GM12878 (cell line): ENCODE measurements around the gene DYNC1I1. TPM values are rescaled to one million over a fixed set of nuclear protein-coding genes. Genes with fewer than 3 reads are reported as not detected.

Experiments used
- ATAC-seq: fragments of 200-7000 bp; cut with Tn5 transposase; 3 replicates; pipeline ENCODE4 v1.9.1; 2020; ENCODE audit warnings: mild to moderate bottlenecking, moderate library complexity
- BruUV-seq: library from RNA; stranded (reverse); fragments of 400-500 nt; replicated peaks from 2 replicates; lab custom pipeline; 2021; lab: Mats Ljungman, UMichigan
- CTCF ChIA-PET: fragments of 300-600 bp; sonication (Branson Sonifier 250); formaldehyde crosslinking; extraction: SDS; loops from one replicate; lab custom pipeline; 2021; ENCODE audit warnings: inconsistent platforms; lab: Yijun Ruan, JAX
- POLR2A ChIA-PET: fragments of 350-600 bp; formaldehyde crosslinking; extraction: SDS; loops from one replicate; lab custom pipeline; 2021; ENCODE audit warnings: inconsistent platforms; lab: Charles Lee
- RAD21 ChIA-PET: fragments of 300-600 bp; sonication (Branson Sonifier 250); formaldehyde crosslinking; loops from one replicate; lab custom pipeline; 2023; ENCODE audit warnings: antibody characterized with exemption; ENCODE audit not compliant: unreplicated experiment; lab: Charles Lee
- SMC1A ChIA-PET: fragments of 300-600 bp; sonication (Branson Sonifier 250); formaldehyde crosslinking; loops from one replicate; lab custom pipeline; 2023; ENCODE audit not compliant: unreplicated experiment, uncharacterized antibody; lab: Charles Lee
- DNase-seq: peaks from one replicate; pipeline ENCODE4 v3.0.0-alpha.2; 2011; ENCODE audit warnings: low read depth, low spot score
- FAIRE-seq: peaks from 3 replicates; lab custom pipeline; 2011; peaks lifted over from hg19 to GRCh38; lab: Jason Lieb, UNC
- H2AFZ ChIP-seq: 2 replicates; pipeline ENCODE4 v1.6.0; 2011; ENCODE audit warnings: low read depth, low read length, control low read depth; ENCODE audit not compliant: control insufficient read depth
- H3K27ac ChIP-seq: 2 replicates; pipeline ENCODE4 v1.5.1; 2011; ENCODE audit warnings: control low read depth; ENCODE audit not compliant: control insufficient read depth, insufficient read depth
- H3K27me3 ChIP-seq, 2 experiments: replicated peaks in 1 of 2; 2 replicates each; pipeline versions ENCODE4 v1.6.0 to v1.6.1; 2011; ENCODE audit warnings: low read length in 1 of 2; ENCODE audit not compliant: control insufficient read depth in 2 of 2, insufficient read depth in 2 of 2
- H3K36me3 ChIP-seq, 2 experiments: 2 replicates each; pipeline ENCODE4 v1.5.1; 2011; ENCODE audit warnings: low read length in 1 of 2; ENCODE audit not compliant: control insufficient read depth in 2 of 2, insufficient read depth in 2 of 2
- H3K4me1 ChIP-seq: 2 replicates; pipeline ENCODE4 v1.6.1; 2011; ENCODE audit warnings: mild to moderate bottlenecking, low read length, moderate library complexity, mixed read lengths; ENCODE audit not compliant: control insufficient read depth, insufficient read depth
- H3K4me2 ChIP-seq: 2 replicates; pipeline ENCODE4 v1.6.0; 2011; ENCODE audit warnings: control low read depth; ENCODE audit not compliant: control insufficient read depth, insufficient read depth
- H3K4me3 ChIP-seq: fragments of 200-600 bp; sonication (generic); 2 replicates; pipeline ENCODE4 v1.5.1; 2016
- H3K79me2 ChIP-seq: 2 replicates; pipeline ENCODE4 v1.6.0; 2011; ENCODE audit warnings: low read length; ENCODE audit not compliant: control insufficient read depth, insufficient read depth
- H3K9ac ChIP-seq: 2 replicates; pipeline ENCODE4 v1.8.0; 2011; ENCODE audit warnings: low read length, control low read depth, mixed read lengths; ENCODE audit not compliant: control insufficient read depth, insufficient read depth
- H3K9me3 ChIP-seq: replicated peaks from 3 replicates; pipeline ENCODE4 v1.5.1; 2011; ENCODE audit warnings: mild to moderate bottlenecking, low read length; ENCODE audit not compliant: control insufficient read depth, insufficient read depth
- H4K20me1 ChIP-seq: 2 replicates; pipeline ENCODE4 v1.6.0; 2011; ENCODE audit not compliant: control insufficient read depth, insufficient read depth
- CHD2 ChIP-seq: IDR thresholded peaks from 2 replicates; pipeline ENCODE4 v1.6.1; 2011; ENCODE audit warnings: low read depth, low read length, improper control_type of control experiment, borderline replicate concordance
- EP300 ChIP-seq, 2 experiments: fragments of 150-350 bp in 1 of 2; IDR thresholded peaks; 2 replicates each; pipeline ENCODE4 v1.6.1; 2011 to 2012; ENCODE audit warnings: low read depth in 2 of 2, low read length in 2 of 2, borderline replicate concordance in 1 of 2, improper control_type of control experiment in 1 of 2, inconsistent platforms in 1 of 2; ENCODE audit not compliant: control insufficient read depth in 1 of 2
- JUNB ChIP-seq: IDR thresholded peaks from 2 replicates; pipeline ENCODE4 v1.6.1; 2016; ENCODE audit warnings: antibody characterized with exemption, mild to moderate bottlenecking
- POLR2AphosphoS5 ChIP-seq: IDR thresholded peaks from 2 replicates; pipeline ENCODE4 v1.6.1; 2011; ENCODE audit warnings: mild to moderate bottlenecking, low read length, inconsistent platforms
- SIN3A ChIP-seq: IDR thresholded peaks from 2 replicates; pipeline ENCODE4 v1.6.1; 2012; ENCODE audit warnings: low read depth, low read length, improper control_type of control experiment
- SMC3 ChIP-seq: IDR thresholded peaks from 2 replicates; pipeline ENCODE4 v1.6.1; 2011; ENCODE audit warnings: low read length, improper control_type of control experiment, borderline replicate concordance
- SREBF1 ChIP-seq: IDR thresholded peaks from 2 replicates; pipeline ENCODE4 v1.6.1; 2012; ENCODE audit warnings: mild to moderate bottlenecking, low read length
- STAT1 ChIP-seq: fragments of 450-650 bp; conservative IDR thresholded peaks from 2 replicates; pipeline ENCODE4 v1.6.1; 2014; ENCODE audit warnings: antibody characterized with exemption, mild to moderate bottlenecking
- ZNF622 ChIP-seq: fragments of 450-650 bp; IDR thresholded peaks from 2 replicates; pipeline ENCODE4 v1.6.1; 2017; ENCODE audit warnings: mild to moderate bottlenecking, inconsistent platforms
- WGBS: methylation state at CpG from one replicate; pipeline ENCODE4 v1.1.6; 2016; ENCODE audit warnings: low lambda C conversion rate; ENCODE audit not compliant: insufficient replicate concordance, insufficient coverage; ENCODE audit errors: missing lambda C conversion rate; 5-methylcytosine and 5-hydroxymethylcytosine counted together
- in situ Hi-C: fragments of 300-500 bp; cut with MboI; formaldehyde crosslinking; loops from 9 replicates; pipeline ENCODE4 v1.14.3; 2018; ENCODE audit warnings: mixed read lengths
- intact Hi-C: fragments of 100-400 bp; cut with micrococcal nuclease; formaldehyde crosslinking; loops from one replicate; pipeline ENCODE4 v1.14.2; 2022; ENCODE audit not compliant: unreplicated experiment
- polyA plus RNA-seq, 11 experiments: library from polyadenylated mRNA; depleted of rRNA in 4 of 11; unstranded in 6 of 11; stranded (reverse) in 5 of 11; fragments of >200 nt; fragmentation: Nextera tagmentation in 4 of 11; fragmentation: Illumina TruSeq in 1 of 11; extraction: Ambion mirVana in 4 of 11; extraction: Trizol in 1 of 11; gene quantifications; 1 replicate in 1 of 11; 2 replicates in 10 of 11; pipeline versions ENCODE4 v1.2.1 to v1.2.3, GENCODE V29; 2011 to 2016; ENCODE audit warnings: inconsistent platforms in 2 of 11, missing spikeins in 2 of 11, low read depth in 1 of 11
- total RNA-seq, 4 experiments: library from RNA; depleted of rRNA in 3 of 4; stranded (reverse); fragments of >200 nt in 3 of 4; fragmentation: Illumina TruSeq in 1 of 4; extraction: Trizol in 1 of 4; gene quantifications; 2 replicates each; pipeline versions ENCODE4 v1.2.1 to v1.2.3, GENCODE V29; 2013 to 2021
- TF ChIP-seq, protein P1 (sequence below): IDR thresholded peaks from 2 replicates; pipeline ENCODE4 v1.6.1; 2011; ENCODE audit warnings: mild to moderate bottlenecking, low read depth, low read length, moderate library complexity; ENCODE audit not compliant: insufficient replicate concordance
- TF ChIP-seq, protein P2 (sequence below): fragments of 450-650 bp; formaldehyde crosslinking; IDR thresholded peaks from 2 replicates; pipeline ENCODE4 v1.4.0; 2022; ENCODE audit warnings: mild to moderate bottlenecking, moderate library complexity
- TF ChIP-seq, protein P3 (sequence below): IDR thresholded peaks from 2 replicates; pipeline ENCODE4 v1.6.1; 2012; ENCODE audit warnings: improper control_type of control experiment, low read depth, low read length; ENCODE audit not compliant: insufficient replicate concordance
- TF ChIP-seq, protein P4 (sequence below): IDR thresholded peaks from 2 replicates; pipeline ENCODE4 v1.6.1; 2012; ENCODE audit warnings: low read depth, low read length, improper control_type of control experiment
- TF ChIP-seq, protein P5 (sequence below): IDR thresholded peaks from 2 replicates; pipeline ENCODE4 v1.6.1; 2012; ENCODE audit warnings: low read depth, low read length, improper control_type of control experiment

Gene DYNC1I1
- total and polyA plus RNA-seq, 10 of the 15 experiments (the other 5 are each of a cell fraction or from before 2014, with no cell fraction given), result 0.05 to 0.91 (median 0.14) TPM; not detected in 3

DNA sequence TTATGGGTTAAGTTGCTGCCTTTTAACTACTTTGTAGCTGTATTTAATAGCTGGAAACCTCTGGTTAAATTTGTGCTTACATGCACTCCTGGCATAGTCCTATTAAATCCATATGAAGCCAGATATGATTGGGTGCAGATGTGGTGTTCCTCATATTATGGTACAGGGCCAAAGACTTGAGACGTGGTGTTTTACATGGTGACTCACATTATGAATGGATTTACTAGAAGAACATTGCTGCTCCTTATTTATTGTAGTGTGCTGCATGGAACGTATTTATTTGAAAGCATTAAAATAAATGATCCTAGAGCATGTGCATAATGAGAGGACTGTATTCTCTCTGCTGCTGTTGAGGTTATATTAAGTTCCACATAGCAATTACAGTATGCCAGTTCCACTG is 325.5 kb downstream of the DYNC1I1 start:
- Histone ChIP-seq H3K4me1 (no peaks in the 10 kb centered on the region), H2AFZ (no peak overlapping the region), H3K27me3 (no peaks in the 10 kb centered on the region), H3K36me3 (no peaks in the 10 kb centered on the region), H4K20me1 (no peaks in the 10 kb centered on the region), H3K27ac (no peak overlapping the region), H3K4me2 (no peak overlapping the region), H3K79me2 (no peaks in the 10 kb centered on the region), H3K9me3 (no peaks in the 10 kb centered on the region), H3K9ac (no peak overlapping the region), H3K4me3 (no peak overlapping the region)
- POLR2A ChIA-PET, result no interaction called here
- ATAC-seq (no peak), DNase-seq (no peak), FAIRE-seq (no peak)
- SMC1A ChIA-PET, result no interaction called here
- intact Hi-C loops, result no loop called here
- RAD21 ChIA-PET, result no interaction called here
- CTCF ChIA-PET, result no interaction called here
- no TSS peak for BruUV-seq
- 0% methylated on average over 2 of the region's 2 CpGs for WGBS
- in situ Hi-C loops, result no loop called here
- TF ChIP-seq JUNB, result no peak
- TF ChIP-seq, protein P1, sequence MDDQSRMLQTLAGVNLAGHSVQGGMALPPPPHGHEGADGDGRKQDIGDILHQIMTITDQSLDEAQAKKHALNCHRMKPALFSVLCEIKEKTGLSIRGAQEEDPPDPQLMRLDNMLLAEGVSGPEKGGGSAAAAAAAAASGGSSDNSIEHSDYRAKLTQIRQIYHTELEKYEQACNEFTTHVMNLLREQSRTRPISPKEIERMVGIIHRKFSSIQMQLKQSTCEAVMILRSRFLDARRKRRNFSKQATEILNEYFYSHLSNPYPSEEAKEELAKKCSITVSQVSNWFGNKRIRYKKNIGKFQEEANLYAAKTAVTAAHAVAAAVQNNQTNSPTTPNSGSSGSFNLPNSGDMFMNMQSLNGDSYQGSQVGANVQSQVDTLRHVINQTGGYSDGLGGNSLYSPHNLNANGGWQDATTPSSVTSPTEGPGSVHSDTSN, result no peak
- TF ChIP-seq POLR2AphosphoS5, result no peak
- no peak for TF ChIP-seq SIN3A
- TF ChIP-seq, protein P2, sequence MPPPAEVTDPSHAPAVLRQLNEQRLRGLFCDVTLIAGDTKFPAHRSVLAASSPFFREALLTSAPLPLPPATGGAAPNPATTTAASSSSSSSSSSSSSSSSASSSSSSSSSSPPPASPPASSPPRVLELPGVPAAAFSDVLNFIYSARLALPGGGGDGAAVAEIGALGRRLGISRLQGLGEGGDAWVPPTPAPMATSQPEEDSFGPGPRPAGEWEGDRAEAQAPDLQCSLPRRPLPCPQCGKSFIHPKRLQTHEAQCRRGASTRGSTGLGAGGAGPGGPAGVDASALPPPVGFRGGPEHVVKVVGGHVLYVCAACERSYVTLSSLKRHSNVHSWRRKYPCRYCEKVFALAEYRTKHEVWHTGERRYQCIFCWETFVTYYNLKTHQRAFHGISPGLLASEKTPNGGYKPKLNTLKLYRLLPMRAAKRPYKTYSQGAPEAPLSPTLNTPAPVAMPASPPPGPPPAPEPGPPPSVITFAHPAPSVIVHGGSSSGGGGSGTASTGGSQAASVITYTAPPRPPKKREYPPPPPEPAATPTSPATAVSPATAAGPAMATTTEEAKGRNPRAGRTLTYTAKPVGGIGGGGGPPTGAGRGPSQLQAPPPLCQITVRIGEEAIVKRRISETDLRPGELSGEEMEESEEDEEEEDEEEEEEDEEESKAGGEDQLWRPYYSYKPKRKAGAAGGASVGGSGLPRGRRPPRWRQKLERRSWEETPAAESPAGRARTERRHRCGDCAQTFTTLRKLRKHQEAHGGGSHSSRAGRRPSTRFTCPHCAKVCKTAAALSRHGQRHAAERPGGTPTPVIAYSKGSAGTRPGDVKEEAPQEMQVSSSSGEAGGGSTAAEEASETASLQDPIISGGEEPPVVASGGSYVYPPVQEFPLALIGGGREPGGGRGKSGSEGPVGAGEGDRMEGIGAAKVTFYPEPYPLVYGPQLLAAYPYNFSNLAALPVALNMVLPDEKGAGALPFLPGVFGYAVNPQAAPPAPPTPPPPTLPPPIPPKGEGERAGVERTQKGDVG, result no peak
- TF ChIP-seq SREBF1, result no peak
- no peak for TF ChIP-seq ZNF622
- TF ChIP-seq SMC3, result no peak
- TF ChIP-seq STAT1, result no peak
- TF ChIP-seq, protein P3, sequence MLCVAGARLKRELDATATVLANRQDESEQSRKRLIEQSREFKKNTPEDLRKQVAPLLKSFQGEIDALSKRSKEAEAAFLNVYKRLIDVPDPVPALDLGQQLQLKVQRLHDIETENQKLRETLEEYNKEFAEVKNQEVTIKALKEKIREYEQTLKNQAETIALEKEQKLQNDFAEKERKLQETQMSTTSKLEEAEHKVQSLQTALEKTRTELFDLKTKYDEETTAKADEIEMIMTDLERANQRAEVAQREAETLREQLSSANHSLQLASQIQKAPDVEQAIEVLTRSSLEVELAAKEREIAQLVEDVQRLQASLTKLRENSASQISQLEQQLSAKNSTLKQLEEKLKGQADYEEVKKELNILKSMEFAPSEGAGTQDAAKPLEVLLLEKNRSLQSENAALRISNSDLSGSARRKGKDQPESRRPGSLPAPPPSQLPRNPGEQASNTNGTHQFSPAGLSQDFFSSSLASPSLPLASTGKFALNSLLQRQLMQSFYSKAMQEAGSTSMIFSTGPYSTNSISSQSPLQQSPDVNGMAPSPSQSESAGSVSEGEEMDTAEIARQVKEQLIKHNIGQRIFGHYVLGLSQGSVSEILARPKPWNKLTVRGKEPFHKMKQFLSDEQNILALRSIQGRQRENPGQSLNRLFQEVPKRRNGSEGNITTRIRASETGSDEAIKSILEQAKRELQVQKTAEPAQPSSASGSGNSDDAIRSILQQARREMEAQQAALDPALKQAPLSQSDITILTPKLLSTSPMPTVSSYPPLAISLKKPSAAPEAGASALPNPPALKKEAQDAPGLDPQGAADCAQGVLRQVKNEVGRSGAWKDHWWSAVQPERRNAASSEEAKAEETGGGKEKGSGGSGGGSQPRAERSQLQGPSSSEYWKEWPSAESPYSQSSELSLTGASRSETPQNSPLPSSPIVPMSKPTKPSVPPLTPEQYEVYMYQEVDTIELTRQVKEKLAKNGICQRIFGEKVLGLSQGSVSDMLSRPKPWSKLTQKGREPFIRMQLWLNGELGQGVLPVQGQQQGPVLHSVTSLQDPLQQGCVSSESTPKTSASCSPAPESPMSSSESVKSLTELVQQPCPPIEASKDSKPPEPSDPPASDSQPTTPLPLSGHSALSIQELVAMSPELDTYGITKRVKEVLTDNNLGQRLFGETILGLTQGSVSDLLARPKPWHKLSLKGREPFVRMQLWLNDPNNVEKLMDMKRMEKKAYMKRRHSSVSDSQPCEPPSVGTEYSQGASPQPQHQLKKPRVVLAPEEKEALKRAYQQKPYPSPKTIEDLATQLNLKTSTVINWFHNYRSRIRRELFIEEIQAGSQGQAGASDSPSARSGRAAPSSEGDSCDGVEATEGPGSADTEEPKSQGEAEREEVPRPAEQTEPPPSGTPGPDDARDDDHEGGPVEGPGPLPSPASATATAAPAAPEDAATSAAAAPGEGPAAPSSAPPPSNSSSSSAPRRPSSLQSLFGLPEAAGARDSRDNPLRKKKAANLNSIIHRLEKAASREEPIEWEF, result no peak
- TF ChIP-seq, protein P4, sequence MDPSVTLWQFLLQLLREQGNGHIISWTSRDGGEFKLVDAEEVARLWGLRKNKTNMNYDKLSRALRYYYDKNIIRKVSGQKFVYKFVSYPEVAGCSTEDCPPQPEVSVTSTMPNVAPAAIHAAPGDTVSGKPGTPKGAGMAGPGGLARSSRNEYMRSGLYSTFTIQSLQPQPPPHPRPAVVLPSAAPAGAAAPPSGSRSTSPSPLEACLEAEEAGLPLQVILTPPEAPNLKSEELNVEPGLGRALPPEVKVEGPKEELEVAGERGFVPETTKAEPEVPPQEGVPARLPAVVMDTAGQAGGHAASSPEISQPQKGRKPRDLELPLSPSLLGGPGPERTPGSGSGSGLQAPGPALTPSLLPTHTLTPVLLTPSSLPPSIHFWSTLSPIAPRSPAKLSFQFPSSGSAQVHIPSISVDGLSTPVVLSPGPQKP, result no peak
- TF ChIP-seq, protein P5, sequence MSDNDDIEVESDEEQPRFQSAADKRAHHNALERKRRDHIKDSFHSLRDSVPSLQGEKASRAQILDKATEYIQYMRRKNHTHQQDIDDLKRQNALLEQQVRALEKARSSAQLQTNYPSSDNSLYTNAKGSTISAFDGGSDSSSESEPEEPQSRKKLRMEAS, result no peak
- no peak for TF ChIP-seq CHD2
- no peak for TF ChIP-seq EP300 (IDR thresholded peaks at IDR 0.05; ENCODE audit: borderline replicate concordance in 1 of 2, control insufficient read depth in 1 of 2, low read depth in 2 of 2, low read length in 2 of 2)
